ENCODE results near the gene SLC2A9. TPM values are rescaled to one million over a fixed set of nuclear protein-coding genes. Genes with fewer than 3 reads are reported as not detected.

The SLC2A9 gene
- total and polyA plus RNA-seq, 7 donors = 0.92 to 6.7 (median 5.2) TPM; not detected in 1

DNA sequence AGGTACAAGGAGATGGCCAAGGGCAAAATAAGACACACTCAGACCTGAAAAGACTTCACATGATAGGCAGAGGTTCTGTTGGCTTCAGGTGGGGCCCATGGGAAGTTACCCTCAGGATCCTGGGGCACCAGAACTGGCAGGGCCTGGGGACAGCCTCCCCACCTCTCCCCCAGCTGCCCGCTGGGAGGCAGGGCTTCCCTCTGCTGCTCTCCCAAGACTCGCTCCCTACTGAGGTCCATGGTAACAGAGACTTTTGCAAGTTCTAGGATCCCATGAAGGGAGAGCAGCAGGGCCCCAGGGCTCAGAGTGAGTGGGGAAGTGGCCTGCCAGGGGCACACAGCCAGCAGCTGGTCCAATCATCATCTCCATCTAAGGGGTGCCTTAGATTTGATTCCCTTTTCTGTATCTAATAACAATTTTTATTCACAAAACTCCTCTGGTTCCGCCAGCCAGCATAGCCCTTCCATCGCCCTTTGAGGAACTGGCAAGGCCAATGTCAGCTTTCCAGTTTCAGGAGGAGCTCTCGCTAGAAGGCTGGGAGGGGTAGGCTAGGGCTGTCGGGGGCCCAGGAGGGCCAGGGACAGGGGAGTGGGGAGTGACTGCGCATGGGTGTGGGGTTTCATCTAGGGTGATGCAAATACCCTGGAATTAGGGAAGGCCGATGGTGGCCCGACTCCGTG is 78.2 kb downstream of the SLC2A9 start:
- 94 to 96% methylated on average over 10 of the region's 10 CpGs for WGBS, 2 donors
- intact Hi-C loops (cut with DNase I) = no loop called here
- no peak for TF ChIP-seq POLR2AphosphoS5 (IDR thresholded peaks at IDR 0.05)
- TF ChIP-seq, protein P1, sequence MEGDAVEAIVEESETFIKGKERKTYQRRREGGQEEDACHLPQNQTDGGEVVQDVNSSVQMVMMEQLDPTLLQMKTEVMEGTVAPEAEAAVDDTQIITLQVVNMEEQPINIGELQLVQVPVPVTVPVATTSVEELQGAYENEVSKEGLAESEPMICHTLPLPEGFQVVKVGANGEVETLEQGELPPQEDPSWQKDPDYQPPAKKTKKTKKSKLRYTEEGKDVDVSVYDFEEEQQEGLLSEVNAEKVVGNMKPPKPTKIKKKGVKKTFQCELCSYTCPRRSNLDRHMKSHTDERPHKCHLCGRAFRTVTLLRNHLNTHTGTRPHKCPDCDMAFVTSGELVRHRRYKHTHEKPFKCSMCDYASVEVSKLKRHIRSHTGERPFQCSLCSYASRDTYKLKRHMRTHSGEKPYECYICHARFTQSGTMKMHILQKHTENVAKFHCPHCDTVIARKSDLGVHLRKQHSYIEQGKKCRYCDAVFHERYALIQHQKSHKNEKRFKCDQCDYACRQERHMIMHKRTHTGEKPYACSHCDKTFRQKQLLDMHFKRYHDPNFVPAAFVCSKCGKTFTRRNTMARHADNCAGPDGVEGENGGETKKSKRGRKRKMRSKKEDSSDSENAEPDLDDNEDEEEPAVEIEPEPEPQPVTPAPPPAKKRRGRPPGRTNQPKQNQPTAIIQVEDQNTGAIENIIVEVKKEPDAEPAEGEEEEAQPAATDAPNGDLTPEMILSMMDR (IDR thresholded peaks at IDR 0.05) = no peak
- TF ChIP-seq POLR2A (IDR thresholded peaks at IDR 0.05) = no peak
- no peak for TF ChIP-seq EP300 (IDR thresholded peaks at IDR 0.05)
- no peak overlapping the region for H3K4me3 ChIP-seq
- no peaks in the 10 kb centered on the region for H3K9me3 ChIP-seq
- H3K27me3 ChIP-seq = no peaks in the 10 kb centered on the region
- no peaks in the 10 kb centered on the region for H3K4me1 ChIP-seq
- no peak for DNase-seq
- no peak overlapping the region for H3K27ac ChIP-seq
- H3K36me3 ChIP-seq = no peaks in the 10 kb centered on the region

GRCh38 chr4:9942139-9942538 is 79.2 kb downstream of the SLC2A9 start:
- WGBS, 2 donors = 96 to 97% methylated on average over 5 of the region's 5 CpGs
- Histone ChIP-seq H3K4me1 (no peaks in the 10 kb centered on the region), H3K27me3 (no peaks in the 10 kb centered on the region), H3K4me3 (no peak overlapping the region), H3K9me3 (no peaks in the 10 kb centered on the region), H3K36me3 (no peaks in the 10 kb centered on the region), H3K27ac (no peak overlapping the region)
- DNase-seq = no peak
- intact Hi-C loops (cut with DNase I) = no loop called here
- no peak for TF ChIP-seq POLR2A (IDR thresholded peaks at IDR 0.05)
- TF ChIP-seq, protein P1 (IDR thresholded peaks at IDR 0.05) = no peak
- TF ChIP-seq EP300 (IDR thresholded peaks at IDR 0.05) = no peak
- TF ChIP-seq POLR2AphosphoS5 (IDR thresholded peaks at IDR 0.05) = no peak

DNA sequence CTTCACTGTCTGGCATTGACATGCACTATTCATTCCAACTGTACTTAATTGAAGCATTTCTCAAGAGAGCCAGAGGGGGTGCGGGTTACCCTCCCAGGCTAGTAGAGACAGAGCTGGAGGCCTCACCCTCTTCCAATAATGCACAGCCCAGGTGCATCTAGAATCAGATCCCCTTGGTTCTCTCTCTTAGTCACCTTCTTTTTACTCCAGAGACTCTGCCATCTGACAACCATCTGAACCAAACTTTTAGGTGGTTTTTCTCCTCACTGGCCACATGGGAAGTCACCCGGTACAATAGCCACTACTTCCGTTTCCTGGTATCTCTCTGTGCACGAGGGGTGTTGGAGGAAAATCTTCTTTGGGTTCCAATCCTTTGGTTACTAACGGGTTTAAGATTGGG is 81.3 kb downstream of the SLC2A9 start:
- Histone ChIP-seq H3K36me3 (no peaks in the 10 kb centered on the region), H3K27me3 (no peaks in the 10 kb centered on the region), H3K27ac (no peak overlapping the region), H3K4me1 (no peaks in the 10 kb centered on the region), H3K4me3 (no peak overlapping the region), H3K9me3 (no peaks in the 10 kb centered on the region)
- intact Hi-C loops (cut with DNase I) = no loop called here
- no peak for DNase-seq
- no peak for TF ChIP-seq POLR2A (IDR thresholded peaks at IDR 0.05)
- no peak for TF ChIP-seq EP300 (IDR thresholded peaks at IDR 0.05)
- TF ChIP-seq, protein P1 (IDR thresholded peaks at IDR 0.05) = no peak
- TF ChIP-seq POLR2AphosphoS5 (IDR thresholded peaks at IDR 0.05) = no peak
- 93 to 96% methylated on average over 5 of the region's 5 CpGs for whole genome bisulfite sequencing, 2 donors

DNA sequence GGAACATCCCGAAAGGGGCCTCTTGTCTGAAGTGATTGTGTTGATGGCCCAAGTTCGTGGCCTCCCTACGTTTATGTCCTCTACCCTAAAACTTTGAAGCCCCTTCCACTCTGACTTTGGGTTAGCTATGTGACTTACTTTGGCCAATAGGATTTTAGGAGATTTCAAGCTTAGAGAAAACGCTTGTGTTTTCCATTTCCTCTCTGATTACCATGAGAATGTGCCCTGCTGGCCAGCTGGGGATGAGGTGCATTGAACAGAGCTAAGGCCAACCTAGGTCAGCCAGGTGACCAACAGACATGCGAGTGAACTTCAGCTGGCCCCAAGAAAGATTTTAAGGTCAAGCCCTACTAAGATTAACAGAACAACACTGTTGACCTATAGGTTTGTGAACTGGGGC is 82.4 kb downstream of the SLC2A9 start:
- TF ChIP-seq EP300 (IDR thresholded peaks at IDR 0.05) = no peak
- TF ChIP-seq POLR2A (IDR thresholded peaks at IDR 0.05) = no peak
- no peak for TF ChIP-seq POLR2AphosphoS5 (IDR thresholded peaks at IDR 0.05)
- TF ChIP-seq, protein P1 (IDR thresholded peaks at IDR 0.05) = no peak
- 86 to 94% methylated on average over 5 of the region's 5 CpGs for WGBS, 2 donors
- H3K4me1 ChIP-seq = no peaks in the 10 kb centered on the region
- no peak overlapping the region for H3K27ac ChIP-seq
- intact Hi-C loops (cut with DNase I) = no loop called here
- H3K4me3 ChIP-seq = no peak overlapping the region
- no peaks in the 10 kb centered on the region for H3K36me3 ChIP-seq
- H3K27me3 ChIP-seq = no peaks in the 10 kb centered on the region
- DNase-seq = no peak
- no peaks in the 10 kb centered on the region for H3K9me3 ChIP-seq

DNA sequence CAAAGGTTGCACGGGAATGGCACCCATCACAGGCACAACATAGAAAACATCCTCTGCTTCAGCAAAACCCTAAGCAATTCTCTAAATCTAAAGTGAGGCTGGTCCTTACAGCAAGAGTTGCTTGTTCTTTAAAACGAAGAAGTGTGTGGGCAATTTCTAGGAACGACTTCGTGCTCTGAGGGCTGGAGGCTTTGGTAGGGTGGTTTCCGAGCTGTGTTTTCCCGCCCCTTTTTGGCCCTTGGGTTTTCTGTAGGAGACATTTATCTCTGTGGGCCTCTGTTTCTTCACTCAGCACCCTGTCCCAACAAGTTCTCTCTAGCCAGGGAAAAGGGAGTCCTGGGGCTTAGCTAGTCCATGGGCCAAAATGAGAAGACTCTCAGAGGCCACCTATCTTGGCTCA is 84.2 kb downstream of the SLC2A9 start:
- no peaks in the 10 kb centered on the region for H3K36me3 ChIP-seq
- no peaks in the 10 kb centered on the region for H3K9me3 ChIP-seq
- no peak overlapping the region for H3K4me3 ChIP-seq
- WGBS, 2 donors = 84 to 91% methylated on average over 6 of the region's 6 CpGs
- TF ChIP-seq EP300 (IDR thresholded peaks at IDR 0.05) (no peak), POLR2AphosphoS5 (IDR thresholded peaks at IDR 0.05) (no peak), POLR2A (IDR thresholded peaks at IDR 0.05) (no peak)
- TF ChIP-seq, protein P1 (IDR thresholded peaks at IDR 0.05) = no peak
- DNase-seq = no peak
- no peak overlapping the region for H3K27ac ChIP-seq
- intact Hi-C loops (cut with DNase I) = no loop called here
- no peaks in the 10 kb centered on the region for H3K27me3 ChIP-seq
- H3K4me1 ChIP-seq = no peaks in the 10 kb centered on the region
